ENCODE measurements around the gene PRKAR1B. TPM values are rescaled to one million over a fixed set of nuclear protein-coding genes. Genes with fewer than 3 reads are reported as not detected.

Gene PRKAR1B
- total RNA-seq, 1 donor from 2014 or later, result 11.8 TPM

- Histone ChIP-seq H3F3A (ENCODE audit: low read depth) (peaks cover 2% of the 10 kb centered on the region), H3K27me3 (no peaks in the 10 kb centered on the region)
Measured at GRCh38 chr7:569071-569855, 157.8 kb downstream of the PRKAR1B start.

DNA sequence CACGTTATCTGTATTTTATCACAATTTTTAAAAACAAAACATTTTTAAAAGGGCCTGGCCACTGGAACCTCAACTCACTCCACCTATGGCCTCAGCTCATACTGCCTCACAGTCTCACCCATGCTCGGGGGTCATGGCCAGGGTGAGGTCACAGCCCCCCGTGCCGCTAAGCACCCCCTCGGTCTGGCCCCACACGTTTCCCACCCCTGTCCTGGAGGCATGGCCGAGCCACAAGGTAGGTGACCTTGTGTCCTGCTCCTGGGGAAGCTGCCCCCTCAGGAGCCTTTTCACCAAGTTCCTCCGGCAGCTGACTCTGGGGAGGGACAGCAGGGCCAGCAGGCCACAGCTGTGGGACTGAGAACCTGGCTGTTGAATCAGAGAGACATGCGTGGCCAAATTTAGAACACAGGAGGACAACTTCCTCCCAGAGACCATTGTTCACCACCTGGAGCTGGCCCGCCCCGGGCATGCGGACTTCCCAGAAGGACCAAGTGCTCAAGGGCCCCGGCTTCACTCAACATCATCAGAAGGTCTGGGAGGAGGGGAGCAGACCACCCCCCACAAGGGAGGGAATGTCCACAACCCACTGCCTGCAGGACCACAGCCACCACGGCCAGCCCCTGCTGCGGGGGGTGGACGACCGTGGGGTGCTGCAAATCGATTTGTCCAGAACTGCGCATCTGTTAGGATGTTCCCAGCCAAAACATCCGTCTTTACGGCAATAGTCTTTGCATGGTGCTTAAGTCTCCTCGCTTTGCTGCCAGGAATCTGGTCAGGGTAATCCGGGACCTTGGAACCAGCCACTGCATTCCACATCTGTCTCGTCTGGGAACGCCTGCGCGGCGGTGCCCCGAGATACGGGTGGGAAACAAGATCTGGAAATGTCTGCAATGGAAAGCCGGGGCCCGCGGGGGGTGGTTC lies 158.8 kb downstream of the PRKAR1B start:
- Histone ChIP-seq H3F3A (ENCODE audit: low read depth) (no peaks in the 10 kb centered on the region), H4K20me1 (ENCODE audit: low read depth) (no peaks in the 10 kb centered on the region), H3K36me3 (no peaks in the 10 kb centered on the region), H3K27me3 (no peaks in the 10 kb centered on the region), H2AFZ (replicated peaks) (no peak overlapping the region), H3K79me2 (ENCODE audit: low read depth) (no peaks in the 10 kb centered on the region), H3K9me3 (ENCODE audit: low read depth) (no peaks in the 10 kb centered on the region), H3K4me3 (no peak overlapping the region), H3K9ac (no peak overlapping the region), H3K4me2 (no peak overlapping the region), H3K4me1 (peaks cover 6% of the 10 kb centered on the region), H3K27ac (no peak overlapping the region)
- H3K27ac Mint-ChIP-seq, result no peak overlapping the region
- H3K4me1 Mint-ChIP-seq, result peaks cover 9% of the 10 kb centered on the region
- DNase-seq (ENCODE audit: low spot score), result no peak
- H3K27me3 Mint-ChIP-seq (ENCODE audit: insufficient read depth, low read depth), result peaks cover 4% of the 10 kb centered on the region
- no peaks in the 10 kb centered on the region for H3K36me3 Mint-ChIP-seq
- H3K4me3 Mint-ChIP-seq, result no peak overlapping the region
- H3K9me3 Mint-ChIP-seq, result no peaks in the 10 kb centered on the region
- TF ChIP-seq EZH2 (IDR thresholded peaks at IDR 0.05) (no peak), EZH2phosphoT487 (IDR thresholded peaks at IDR 0.05) (no peak), CTCF (IDR thresholded peaks at IDR 0.05) (no peak)

More at GRCh38 chr7:569071-569855, 157.8 kb downstream of the PRKAR1B start:
- no peak for TF ChIP-seq CTCF (IDR thresholded peaks at IDR 0.05)
- no peak for TF ChIP-seq EZH2 (IDR thresholded peaks at IDR 0.05)
- TF ChIP-seq EZH2phosphoT487 (IDR thresholded peaks at IDR 0.05), result no peak
- H3K4me1 ChIP-seq, result peaks cover 13% of the 10 kb centered on the region
- H3K79me2 ChIP-seq (ENCODE audit: low read depth), result no peaks in the 10 kb centered on the region
- no peaks in the 10 kb centered on the region for H3K9me3 ChIP-seq (ENCODE audit: low read depth)
- H3K4me3 ChIP-seq, result no peak overlapping the region
- H3K9ac ChIP-seq, result no peak overlapping the region
- H3K27me3 Mint-ChIP-seq (ENCODE audit: insufficient read depth, low read depth), result peaks cover 6% of the 10 kb centered on the region
- H3K4me2 ChIP-seq, result no peak overlapping the region
- no peaks in the 10 kb centered on the region for H3K36me3 ChIP-seq
- H3K36me3 Mint-ChIP-seq, result no peaks in the 10 kb centered on the region
- DNase-seq (ENCODE audit: low spot score), result no peak
- H2AFZ ChIP-seq (replicated peaks), result no peak overlapping the region
- peaks cover 17% of the 10 kb centered on the region for H3K4me1 Mint-ChIP-seq
- H3K27ac Mint-ChIP-seq, result no peak overlapping the region
- H3K27ac ChIP-seq, result no peak overlapping the region
- H3K4me3 Mint-ChIP-seq, result no peak overlapping the region
- no peaks in the 10 kb centered on the region for H4K20me1 ChIP-seq (ENCODE audit: low read depth)
- H3K9me3 Mint-ChIP-seq, result no peaks in the 10 kb centered on the region

DNA sequence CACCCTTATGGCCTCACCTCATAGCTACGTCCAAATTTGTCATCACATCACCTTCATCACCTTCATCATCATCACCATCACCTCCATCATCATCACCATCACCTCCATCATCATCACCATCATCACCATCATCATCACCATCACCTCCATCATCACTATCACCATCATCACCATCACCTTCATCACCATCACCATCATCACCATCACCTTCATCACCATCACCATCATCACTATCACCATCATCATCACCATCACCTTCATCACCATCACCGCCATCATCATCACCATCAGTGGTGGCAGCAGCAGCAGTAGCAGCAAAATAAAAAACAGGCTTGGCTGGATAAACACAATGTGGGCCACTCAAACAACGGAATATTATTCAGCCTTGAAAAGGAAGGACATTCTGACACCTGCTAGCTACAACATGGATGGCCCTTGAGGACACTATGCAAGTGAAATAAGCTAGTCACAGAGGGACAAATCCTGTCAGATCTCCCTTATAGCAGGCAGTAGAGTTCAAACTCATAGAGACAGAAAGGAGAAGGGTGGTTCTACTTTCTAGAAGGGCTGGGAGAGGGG lies 159.7 kb downstream of the PRKAR1B start:
- Mint-ChIP-seq H3K27me3 (ENCODE audit: insufficient read depth, low read depth) (peaks cover 4% of the 10 kb centered on the region), H3K9me3 (no peaks in the 10 kb centered on the region), H3K4me3 (no peak overlapping the region), H3K4me1 (peaks cover 4% of the 10 kb centered on the region), H3K27ac (no peak overlapping the region), H3K36me3 (no peaks in the 10 kb centered on the region)
- H3F3A ChIP-seq (ENCODE audit: low read depth), result no peaks in the 10 kb centered on the region
- no peak overlapping the region for H3K4me2 ChIP-seq
- H3K79me2 ChIP-seq (ENCODE audit: low read depth), result no peaks in the 10 kb centered on the region
- H3K27ac ChIP-seq, result no peak overlapping the region
- H3K4me3 ChIP-seq, result no peak overlapping the region
- DNase-seq (ENCODE audit: low spot score), result no peak
- H3K4me1 ChIP-seq, result no peaks in the 10 kb centered on the region
- H3K27me3 ChIP-seq, result no peaks in the 10 kb centered on the region
- no peak overlapping the region for H3K9ac ChIP-seq
- H3K36me3 ChIP-seq, result no peaks in the 10 kb centered on the region
- H3K9me3 ChIP-seq (ENCODE audit: low read depth), result no peaks in the 10 kb centered on the region
- no peaks in the 10 kb centered on the region for H4K20me1 ChIP-seq (ENCODE audit: low read depth)
- TF ChIP-seq CTCF (IDR thresholded peaks at IDR 0.05) (no peak), EZH2 (IDR thresholded peaks at IDR 0.05) (no peak), EZH2phosphoT487 (IDR thresholded peaks at IDR 0.05) (no peak)
- H2AFZ ChIP-seq (replicated peaks), result no peak overlapping the region
